GM12878 (cell line): Measurements from ENCODE around the gene TIMM17A. TPM values are rescaled to one million over a fixed set of nuclear protein-coding genes. Genes with fewer than 3 reads are reported as not detected.
A peak's percentile ranks its signal among the peaks of the same experiment; 100 is the strongest.

Experiments used
- ATAC-seq: fragments of 200-7000 bp; cut with Tn5 transposase; 3 replicates; pipeline ENCODE4 v1.9.1; 2020; ENCODE audit warnings: mild to moderate bottlenecking, moderate library complexity
- BruUV-seq: library from RNA; stranded (reverse); fragments of 400-500 nt; replicated peaks from 2 replicates; lab custom pipeline; 2021; lab: Mats Ljungman, UMichigan
- CTCF ChIA-PET: fragments of 300-600 bp; sonication (Branson Sonifier 250); formaldehyde crosslinking; extraction: SDS; loops from one replicate; lab custom pipeline; 2021; ENCODE audit warnings: inconsistent platforms; lab: Yijun Ruan, JAX
- POLR2A ChIA-PET: fragments of 350-600 bp; formaldehyde crosslinking; extraction: SDS; loops from one replicate; lab custom pipeline; 2021; ENCODE audit warnings: inconsistent platforms; lab: Charles Lee
- RAD21 ChIA-PET: fragments of 300-600 bp; sonication (Branson Sonifier 250); formaldehyde crosslinking; loops from one replicate; lab custom pipeline; 2023; ENCODE audit warnings: antibody characterized with exemption; ENCODE audit not compliant: unreplicated experiment; lab: Charles Lee
- SMC1A ChIA-PET: fragments of 300-600 bp; sonication (Branson Sonifier 250); formaldehyde crosslinking; loops from one replicate; lab custom pipeline; 2023; ENCODE audit not compliant: unreplicated experiment, uncharacterized antibody; lab: Charles Lee
- DNase-seq: peaks from one replicate; pipeline ENCODE4 v3.0.0-alpha.2; 2011; ENCODE audit warnings: low read depth, low spot score
- FAIRE-seq: peaks from 3 replicates; lab custom pipeline; 2011; peaks lifted over from hg19 to GRCh38; lab: Jason Lieb, UNC
- H2AFZ ChIP-seq: 2 replicates; pipeline ENCODE4 v1.6.0; 2011; ENCODE audit warnings: low read depth, low read length, control low read depth; ENCODE audit not compliant: control insufficient read depth
- H3K27ac ChIP-seq: 2 replicates; pipeline ENCODE4 v1.5.1; 2011; ENCODE audit warnings: control low read depth; ENCODE audit not compliant: control insufficient read depth, insufficient read depth
- H3K27me3 ChIP-seq, 2 experiments: replicated peaks in 1 of 2; 2 replicates each; pipeline versions ENCODE4 v1.6.0 to v1.6.1; 2011; ENCODE audit warnings: low read length in 1 of 2; ENCODE audit not compliant: control insufficient read depth in 2 of 2, insufficient read depth in 2 of 2
- H3K36me3 ChIP-seq, 2 experiments: 2 replicates each; pipeline ENCODE4 v1.5.1; 2011; ENCODE audit warnings: low read length in 1 of 2; ENCODE audit not compliant: control insufficient read depth in 2 of 2, insufficient read depth in 2 of 2
- H3K4me1 ChIP-seq: 2 replicates; pipeline ENCODE4 v1.6.1; 2011; ENCODE audit warnings: mild to moderate bottlenecking, low read length, moderate library complexity, mixed read lengths; ENCODE audit not compliant: control insufficient read depth, insufficient read depth
- H3K4me2 ChIP-seq: 2 replicates; pipeline ENCODE4 v1.6.0; 2011; ENCODE audit warnings: control low read depth; ENCODE audit not compliant: control insufficient read depth, insufficient read depth
- H3K4me3 ChIP-seq: fragments of 200-600 bp; sonication (generic); 2 replicates; pipeline ENCODE4 v1.5.1; 2016
- H3K79me2 ChIP-seq: 2 replicates; pipeline ENCODE4 v1.6.0; 2011; ENCODE audit warnings: low read length; ENCODE audit not compliant: control insufficient read depth, insufficient read depth
- H3K9ac ChIP-seq: 2 replicates; pipeline ENCODE4 v1.8.0; 2011; ENCODE audit warnings: low read length, control low read depth, mixed read lengths; ENCODE audit not compliant: control insufficient read depth, insufficient read depth
- H3K9me3 ChIP-seq: replicated peaks from 3 replicates; pipeline ENCODE4 v1.5.1; 2011; ENCODE audit warnings: mild to moderate bottlenecking, low read length; ENCODE audit not compliant: control insufficient read depth, insufficient read depth
- H4K20me1 ChIP-seq: 2 replicates; pipeline ENCODE4 v1.6.0; 2011; ENCODE audit not compliant: control insufficient read depth, insufficient read depth
- KLF5 ChIP-seq: fragments of 450-650 bp; IDR thresholded peaks from 2 replicates; pipeline ENCODE4 v1.6.1; 2014; ENCODE audit warnings: mild to moderate bottlenecking; ENCODE audit not compliant: partially characterized antibody
- POLR2A ChIP-seq: IDR thresholded peaks from 2 replicates; pipeline ENCODE4 v1.6.1; 2011; ENCODE audit warnings: low read depth, mild to moderate bottlenecking, low read length
- RAD21 ChIP-seq: IDR thresholded peaks from 2 replicates; pipeline ENCODE4 v1.6.1; 2011; ENCODE audit warnings: mild to moderate bottlenecking, low read depth, low read length, moderate library complexity; ENCODE audit not compliant: insufficient read depth
- SMAD1 ChIP-seq: fragments of 450-650 bp; IDR thresholded peaks from 2 replicates; pipeline ENCODE4 v1.6.1; 2018; ENCODE audit warnings: mild to moderate bottlenecking, low read depth; ENCODE audit not compliant: partially characterized antibody
- SMC3 ChIP-seq: IDR thresholded peaks from 2 replicates; pipeline ENCODE4 v1.6.1; 2011; ENCODE audit warnings: low read length, improper control_type of control experiment, borderline replicate concordance
- TAF1 ChIP-seq: IDR thresholded peaks from 2 replicates; pipeline ENCODE4 v1.6.1; 2011; ENCODE audit warnings: mild to moderate bottlenecking, low read depth, low read length, borderline replicate concordance
- WGBS: methylation state at CpG from one replicate; pipeline ENCODE4 v1.1.6; 2016; ENCODE audit warnings: low lambda C conversion rate; ENCODE audit not compliant: insufficient replicate concordance, insufficient coverage; ENCODE audit errors: missing lambda C conversion rate; 5-methylcytosine and 5-hydroxymethylcytosine counted together
- in situ Hi-C: fragments of 300-500 bp; cut with MboI; formaldehyde crosslinking; loops from 9 replicates; pipeline ENCODE4 v1.14.3; 2018; ENCODE audit warnings: mixed read lengths
- intact Hi-C: fragments of 100-400 bp; cut with micrococcal nuclease; formaldehyde crosslinking; loops from one replicate; pipeline ENCODE4 v1.14.2; 2022; ENCODE audit not compliant: unreplicated experiment
- polyA plus RNA-seq, 11 experiments: library from polyadenylated mRNA; depleted of rRNA in 4 of 11; unstranded in 6 of 11; stranded (reverse) in 5 of 11; fragments of >200 nt; fragmentation: Nextera tagmentation in 4 of 11; fragmentation: Illumina TruSeq in 1 of 11; extraction: Ambion mirVana in 4 of 11; extraction: Trizol in 1 of 11; gene quantifications; 1 replicate in 1 of 11; 2 replicates in 10 of 11; pipeline versions ENCODE4 v1.2.1 to v1.2.3, GENCODE V29; 2011 to 2016; ENCODE audit warnings: inconsistent platforms in 2 of 11, missing spikeins in 2 of 11, low read depth in 1 of 11
- total RNA-seq, 4 experiments: library from RNA; depleted of rRNA in 3 of 4; stranded (reverse); fragments of >200 nt in 3 of 4; fragmentation: Illumina TruSeq in 1 of 4; extraction: Trizol in 1 of 4; gene quantifications; 2 replicates each; pipeline versions ENCODE4 v1.2.1 to v1.2.3, GENCODE V29; 2013 to 2021
- TF ChIP-seq, protein P1 (sequence below), 3 experiments: IDR thresholded peaks in 2 of 3; conservative IDR thresholded peaks in 1 of 3; 2 replicates each; pipeline ENCODE4 v1.5.1; 2011; ENCODE audit warnings: low read depth in 3 of 3, low read length in 3 of 3, mild to moderate bottlenecking in 3 of 3, control low read depth in 2 of 3, moderate library complexity in 2 of 3, inconsistent platforms in 1 of 3, mixed read lengths in 1 of 3; ENCODE audit not compliant: control insufficient read depth in 2 of 3, insufficient read depth in 1 of 3; ENCODE audit errors: extremely low read depth in 1 of 3

Gene TIMM17A
- total and polyA plus RNA-seq, 10 of the 15 experiments (the other 5 are each of a cell fraction or from before 2014, with no cell fraction given) = 68.6 to 357 (median 92.4) TPM

DNA sequence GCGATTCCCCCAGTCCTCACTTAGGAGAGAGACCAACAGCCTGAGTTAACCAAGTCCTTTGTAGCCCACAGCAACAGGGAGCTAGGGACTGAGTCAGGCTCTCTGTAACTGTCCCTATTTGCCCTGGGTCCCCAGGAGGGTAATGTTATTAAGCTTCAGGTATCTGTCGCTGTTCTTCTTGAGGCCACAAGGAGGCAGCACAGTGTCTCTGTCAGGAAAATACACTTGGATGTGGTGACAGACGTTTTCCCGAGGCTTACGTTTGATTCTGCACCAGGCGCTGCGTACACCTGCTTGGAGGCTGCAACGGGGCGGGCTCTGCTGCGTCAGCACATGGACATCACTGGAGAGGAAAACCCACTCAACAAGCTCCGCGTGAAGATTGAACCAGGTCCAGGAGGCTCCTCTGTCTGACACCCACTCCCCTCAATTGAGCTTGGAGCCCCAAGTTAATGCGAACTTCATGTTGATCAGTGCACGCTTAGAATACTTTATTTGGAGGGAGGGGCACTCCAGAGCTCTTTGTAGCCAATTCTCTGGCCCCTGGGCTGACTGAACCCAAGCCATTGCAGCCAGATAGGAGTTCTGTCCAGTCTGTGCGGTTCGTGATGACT lies 44.4 kb downstream of the TIMM17A start:
- in situ Hi-C loops = no loop called here
- no peak overlapping the region for H3K9ac ChIP-seq
- peaks cover 12% of the 10 kb centered on the region in 2 experiments; a peak in 3 of 4 replicates for H3K36me3 ChIP-seq
- ChIA-PET RAD21 (interaction anchor here (0.5 to 2.1 kb wide), 14 partner anchors 9 to 678 kb away, joined by 3 to 11 read pairs (median 4); partner anchors contain the start of gene ELF3), SMC1A (interaction anchor here (0.9 to 4.0 kb wide), 16 partner anchors 9 to 156 kb away, joined by 3 to 20 read pairs (median 4); partner anchors contain the start of gene ELF3)
- H2AFZ ChIP-seq = no peak overlapping the region
- no peaks in the 10 kb centered on the region for H3K4me1 ChIP-seq
- H3K4me3 ChIP-seq = no peak overlapping the region
- H4K20me1 ChIP-seq = no peaks in the 10 kb centered on the region
- peak; percentile 92 for ATAC-seq
- no peak overlapping the region for H3K27ac ChIP-seq
- TF ChIP-seq RAD21 (peak; percentile 42; the same call in 1 of the 2 replicates), SMAD1 (no peak), TAF1 (no peak), KLF5 (no peak), SMC3 (peak; percentile 74), POLR2A (0 out of 2 replicates have a peak, but pooled peaks have one; percentile 25)
- TF ChIP-seq, protein P1, sequence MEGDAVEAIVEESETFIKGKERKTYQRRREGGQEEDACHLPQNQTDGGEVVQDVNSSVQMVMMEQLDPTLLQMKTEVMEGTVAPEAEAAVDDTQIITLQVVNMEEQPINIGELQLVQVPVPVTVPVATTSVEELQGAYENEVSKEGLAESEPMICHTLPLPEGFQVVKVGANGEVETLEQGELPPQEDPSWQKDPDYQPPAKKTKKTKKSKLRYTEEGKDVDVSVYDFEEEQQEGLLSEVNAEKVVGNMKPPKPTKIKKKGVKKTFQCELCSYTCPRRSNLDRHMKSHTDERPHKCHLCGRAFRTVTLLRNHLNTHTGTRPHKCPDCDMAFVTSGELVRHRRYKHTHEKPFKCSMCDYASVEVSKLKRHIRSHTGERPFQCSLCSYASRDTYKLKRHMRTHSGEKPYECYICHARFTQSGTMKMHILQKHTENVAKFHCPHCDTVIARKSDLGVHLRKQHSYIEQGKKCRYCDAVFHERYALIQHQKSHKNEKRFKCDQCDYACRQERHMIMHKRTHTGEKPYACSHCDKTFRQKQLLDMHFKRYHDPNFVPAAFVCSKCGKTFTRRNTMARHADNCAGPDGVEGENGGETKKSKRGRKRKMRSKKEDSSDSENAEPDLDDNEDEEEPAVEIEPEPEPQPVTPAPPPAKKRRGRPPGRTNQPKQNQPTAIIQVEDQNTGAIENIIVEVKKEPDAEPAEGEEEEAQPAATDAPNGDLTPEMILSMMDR (IDR thresholded peaks at IDR 0.05 in 2 of 3, conservative IDR thresholded peaks at IDR 0.05 in 1 of 3; ENCODE audit: control insufficient read depth in 2 of 3, extremely low read depth in 1 of 3, insufficient read depth in 1 of 3, low read depth in 3 of 3, low read length in 3 of 3) = peak; percentile 67 to 73 (median 72)
- TF ChIP-seq, all 136 proteins: peak for 4
- intact Hi-C loops = loop anchor here (1.0 kb wide), 1 partner anchor 120 kb away; no protein-coding TSS in a partner anchor
- WGBS = 79% methylated on average over 16 of the region's 16 CpGs
- no peaks in the 10 kb centered on the region for H3K79me2 ChIP-seq
- POLR2A ChIA-PET = no interaction called here
- no TSS peak for BruUV-seq
- CTCF ChIA-PET = interaction anchor here (0.6 to 5.8 kb wide), 42 partner anchors 9 to 1571 kb away, joined by 3 to 119 read pairs (median 4); partner anchors contain the start of genes ELF3, GPR37L1, PTPN7 and RNPEP
- H3K4me2 ChIP-seq = no peak overlapping the region
- H3K27me3 ChIP-seq = no peaks in the 10 kb centered on the region
- FAIRE-seq (peak; percentile 90), DNase-seq (no peak)
- H3K9me3 ChIP-seq = no peaks in the 10 kb centered on the region
